H1 (cell line): ENCODE results near the gene ANO9. TPM values are rescaled to one million over a fixed set of nuclear protein-coding genes. Genes with fewer than 3 reads are reported as not detected.

Experiments used
- CTCF ChIA-PET: fragments of 300-600 bp; sonication (Branson Sonifier 250); formaldehyde crosslinking; loops from one replicate; lab custom pipeline; 2021; ENCODE audit not compliant: partially characterized antibody; lab: Charles Lee
- POLR2A ChIA-PET: fragments of 300-600 bp; sonication (Branson Sonifier 250); formaldehyde crosslinking; loops from one replicate; lab custom pipeline; 2021; ENCODE audit warnings: inconsistent platforms; ENCODE audit not compliant: partially characterized antibody; lab: Charles Lee
- DNase-seq, 2 experiments: peaks; one replicate each; pipeline versions ENCODE4 v3.0.0 to v3.0.0-alpha.2; 2010 to 2022; ENCODE audit warnings: low spot score in 2 of 2, low read depth in 1 of 2, mixed read lengths in 1 of 2
- FAIRE-seq: peaks from 2 replicates; lab custom pipeline; 2011; peaks lifted over from hg19 to GRCh38; lab: Jason Lieb, UNC
- H2AFZ ChIP-seq: 2 replicates; pipeline ENCODE4 v1.8.1; 2012; ENCODE audit warnings: low read length, inconsistent platforms
- H2AK5ac ChIP-seq: 2 replicates; pipeline ENCODE4 v1.6.1; 2013; ENCODE audit warnings: low read depth, low read length
- H2BK120ac ChIP-seq: replicated peaks from 2 replicates; pipeline ENCODE3; 2013; ENCODE audit warnings: low read depth, low read length, inconsistent platforms
- H2BK12ac ChIP-seq: 2 replicates; pipeline ENCODE4 v1.6.1; 2013; ENCODE audit warnings: low read depth, low read length
- H2BK15ac ChIP-seq: 2 replicates; pipeline ENCODE4 v1.6.1; 2013; ENCODE audit warnings: low read length
- H2BK20ac ChIP-seq: 2 replicates; pipeline ENCODE4 v1.6.1; 2013; ENCODE audit warnings: low read length
- H2BK5ac ChIP-seq: 2 replicates; pipeline ENCODE4 v1.6.1; 2013; ENCODE audit warnings: low read depth, low read length
- H3K14ac ChIP-seq: 2 replicates; pipeline ENCODE4 v1.6.1; 2013; ENCODE audit warnings: inconsistent platforms; ENCODE audit not compliant: insufficient read length
- H3K18ac ChIP-seq: 2 replicates; pipeline ENCODE4 v1.6.1; 2013; ENCODE audit warnings: low read length; ENCODE audit errors: extremely low read depth
- H3K23ac ChIP-seq: 2 replicates; pipeline ENCODE4 v1.6.1; 2013; ENCODE audit warnings: inconsistent platforms; ENCODE audit not compliant: insufficient read length
- H3K23me2 ChIP-seq: 2 replicates; pipeline ENCODE4 v1.6.1; 2013; ENCODE audit warnings: low read depth, low read length
- H3K27ac ChIP-seq: 2 replicates; pipeline ENCODE4 v1.6.1; 2011; ENCODE audit warnings: low read depth, low read length, inconsistent platforms
- H3K27me3 ChIP-seq, 4 experiments: replicated peaks in 1 of 4; 1 replicate in 1 of 4; 2 replicates in 3 of 4; pipeline versions ENCODE4 v1.6.1 to v1.8.1; 2011 to 2013; ENCODE audit warnings: low read length in 3 of 4, mild to moderate bottlenecking in 3 of 4, inconsistent platforms in 2 of 4, mixed read lengths in 2 of 4, moderate library complexity in 1 of 4; ENCODE audit not compliant: control insufficient read depth in 3 of 4, insufficient read depth in 3 of 4; ENCODE audit errors: extremely low read depth in 1 of 4
- H3K36me3 ChIP-seq, 4 experiments: 2 replicates each; pipeline versions ENCODE4 v1.6.1 to v1.8.1; 2011 to 2013; ENCODE audit warnings: mild to moderate bottlenecking in 4 of 4, low read length in 3 of 4, moderate library complexity in 2 of 4, control low read depth in 1 of 4, inconsistent platforms in 1 of 4; ENCODE audit not compliant: insufficient read depth in 4 of 4, control insufficient read depth in 2 of 4
- H3K4ac ChIP-seq: replicated peaks from 2 replicates; pipeline ENCODE3; 2013; ENCODE audit warnings: low read length, low read depth, mixed read lengths, inconsistent platforms; ENCODE audit not compliant: insufficient read length
- H3K4me1 ChIP-seq, 4 experiments: replicated peaks in 1 of 4; 1 replicate in 1 of 4; 2 replicates in 3 of 4; pipeline versions ENCODE4 v1.6.1 to v1.8.1; 2011 to 2013; ENCODE audit warnings: low read length in 3 of 4, inconsistent platforms in 2 of 4, mixed read lengths in 1 of 4; ENCODE audit not compliant: insufficient read depth in 4 of 4, control insufficient read depth in 3 of 4
- H3K4me2 ChIP-seq, 2 experiments: 2 replicates each; pipeline versions ENCODE4 v1.6.1 to v1.8.1; 2011 to 2013; ENCODE audit warnings: low read depth in 2 of 2, low read length in 2 of 2, control low read depth in 1 of 2, inconsistent platforms in 1 of 2, mild to moderate bottlenecking in 1 of 2; ENCODE audit not compliant: insufficient read depth in 1 of 2
- H3K4me3 ChIP-seq, 4 experiments: fragments of 200-600, 300-600 bp in 1 of 4; sonication (generic), shearing (Covaris generic), sonication (Bioruptor Twin) in 1 of 4; 2 replicates each; pipeline versions ENCODE4 v1.5.1 to v1.8.1; 2011 to 2016; ENCODE audit warnings: low read length in 4 of 4, low read depth in 3 of 4, control low read depth in 2 of 4, inconsistent platforms in 2 of 4, mild to moderate bottlenecking in 2 of 4, mixed read lengths in 1 of 4, moderate library complexity in 1 of 4; ENCODE audit not compliant: insufficient read depth in 2 of 4; ENCODE audit errors: extremely low read depth in 1 of 4
- H3K56ac ChIP-seq: replicated peaks from 2 replicates; pipeline ENCODE3; 2013; ENCODE audit warnings: low read depth, mild to moderate bottlenecking, mixed read lengths, low read length, inconsistent platforms; ENCODE audit not compliant: insufficient read length
- H3K79me1 ChIP-seq: 2 replicates; pipeline ENCODE4 v1.6.1; 2013; ENCODE audit warnings: low read depth, low read length, control low read depth
- H3K79me2 ChIP-seq, 2 experiments: 2 replicates each; pipeline versions ENCODE4 v1.6.1 to v1.8.1; 2012 to 2013; ENCODE audit warnings: low read length in 2 of 2, mild to moderate bottlenecking in 2 of 2, inconsistent platforms in 1 of 2; ENCODE audit not compliant: insufficient read depth in 2 of 2, control insufficient read depth in 1 of 2
- H3K9ac ChIP-seq, 4 experiments: replicated peaks in 1 of 4; 1 replicate in 1 of 4; 2 replicates in 3 of 4; pipeline versions ENCODE4 v1.6.1 to v1.8.1; 2011 to 2013; ENCODE audit warnings: low read depth in 3 of 4, low read length in 3 of 4, control low read depth in 2 of 4, mild to moderate bottlenecking in 2 of 4, moderate library complexity in 2 of 4, inconsistent platforms in 1 of 4; ENCODE audit errors: extremely low read depth in 1 of 4
- H3K9me3 ChIP-seq, 2 experiments: 2 replicates each; pipeline versions ENCODE4 v1.6.1 to v1.8.1; 2012 to 2013; ENCODE audit warnings: mild to moderate bottlenecking in 2 of 2, moderate library complexity in 2 of 2, control low read depth in 1 of 2, inconsistent platforms in 1 of 2, low read depth in 1 of 2, low read length in 1 of 2, mixed read lengths in 1 of 2; ENCODE audit not compliant: insufficient read depth in 2 of 2
- H4K20me1 ChIP-seq, 2 experiments: replicated peaks in 1 of 2; 2 replicates each; pipeline versions ENCODE3 to v1.8.1; 2011 to 2013; ENCODE audit warnings: inconsistent platforms in 2 of 2, low read length in 2 of 2, mild to moderate bottlenecking in 1 of 2; ENCODE audit not compliant: insufficient read depth in 2 of 2, control insufficient read depth in 1 of 2
- H4K5ac ChIP-seq: 2 replicates; pipeline ENCODE4 v1.6.1; 2013; ENCODE audit warnings: low read length, low read depth, mixed read lengths, inconsistent platforms; ENCODE audit not compliant: insufficient read length
- H4K8ac ChIP-seq: 2 replicates; pipeline ENCODE4 v1.8.0; 2013; ENCODE audit warnings: mild to moderate bottlenecking, moderate library complexity, low read length, inconsistent platforms; ENCODE audit not compliant: insufficient read depth; ENCODE audit errors: extremely low read depth
- H4K91ac ChIP-seq: replicated peaks from 2 replicates; pipeline ENCODE3; 2013; ENCODE audit warnings: low read length, mixed read lengths, inconsistent platforms; ENCODE audit not compliant: insufficient read length
- CBX8 ChIP-seq: fragments of 300-800, 300-1000 bp; sonication (generic); IDR thresholded peaks from 2 replicates; pipeline ENCODE4 v1.7.1; 2016; ENCODE audit warnings: low read depth, low read length, borderline replicate concordance
- CHD1 ChIP-seq: IDR thresholded peaks from 2 replicates; pipeline ENCODE4 v1.6.1; 2012; ENCODE audit warnings: low read depth, low read length, improper control_type of control experiment
- JUN ChIP-seq: IDR thresholded peaks from 2 replicates; pipeline ENCODE4 v1.6.1; 2011; ENCODE audit warnings: low read depth, mild to moderate bottlenecking, improper control_type of control experiment, low read length
- PHF8 ChIP-seq: fragments of 200-600 bp; sonication (generic); conservative IDR thresholded peaks from 2 replicates; pipeline ENCODE4 v1.7.1; 2012; ENCODE audit warnings: low read depth, mild to moderate bottlenecking, inconsistent platforms, low read length, moderate library complexity
- POLR2AphosphoS5 ChIP-seq: IDR thresholded peaks from 2 replicates; pipeline ENCODE4 v1.6.1; 2011; ENCODE audit warnings: low read depth, low read length
- RAD21 ChIP-seq, 2 experiments: IDR thresholded peaks in 1 of 2; conservative IDR thresholded peaks in 1 of 2; 2 replicates each; pipeline ENCODE4 v1.6.1; 2011; ENCODE audit warnings: low read depth in 2 of 2, low read length in 2 of 2, improper control_type of control experiment in 1 of 2, inconsistent platforms in 1 of 2, mild to moderate bottlenecking in 1 of 2, moderate library complexity in 1 of 2
- RFX5 ChIP-seq: IDR thresholded peaks from 2 replicates; pipeline ENCODE4 v1.6.1; 2011; ENCODE audit warnings: low read depth, low read length, improper control_type of control experiment, borderline replicate concordance
- SP2 ChIP-seq: IDR thresholded peaks from 2 replicates; pipeline ENCODE4 v1.6.1; 2012; ENCODE audit warnings: mild to moderate bottlenecking, low read length, inconsistent platforms
- WGBS, 2 experiments: shearing (Covaris generic) in 1 of 2; methylation state at CpG; one replicate each; pipeline versions ENCODE4 v1.1.6 to v1.1.7; 2013 to 2015; ENCODE audit warnings: low lambda C conversion rate in 2 of 2, mixed read lengths in 2 of 2, inconsistent platforms in 1 of 2, low coverage in 1 of 2, missing lambda C conversion rate in 1 of 2; ENCODE audit not compliant: insufficient replicate concordance in 2 of 2, insufficient coverage in 1 of 2, insufficient read length in 1 of 2; ENCODE audit errors: extremely low coverage in 1 of 2, missing lambda C conversion rate in 1 of 2; 5-methylcytosine and 5-hydroxymethylcytosine counted together
- polyA plus RNA-seq, 7 experiments: library from polyadenylated mRNA; depleted of rRNA in 3 of 7; stranded (reverse) in 5 of 7; unstranded in 2 of 7; fragments of >200 nt in 5 of 7; fragments of 200-250 nt in 2 of 7; gene quantifications; 1 replicate in 5 of 7; 2 replicates in 1 of 7; 4 replicates in 1 of 7; pipeline versions ENCODE4 v1.2.1 to v1.2.3, GENCODE V29; 2011 to 2013; ENCODE audit warnings: missing spikeins in 2 of 7, mixed read lengths in 2 of 7
- total RNA-seq: library from RNA; stranded (reverse); fragmentation: NEBNext Ultra II Directional; extraction: Animal tissue kit (Norgen Biotek cat#: 25700); gene quantifications from 2 replicates; pipeline ENCODE4 v1.2.1, GENCODE V29; 2021
- TF ChIP-seq, protein P1 (sequence below), 3 experiments: IDR thresholded peaks; 1 replicate in 2 of 3; 2 replicates in 1 of 3; pipeline versions ENCODE4 v1.5.1 to v1.6.1; 2011; ENCODE audit warnings: low read length in 3 of 3, mild to moderate bottlenecking in 3 of 3, inconsistent platforms in 2 of 3, low read depth in 1 of 3, moderate library complexity in 1 of 3; ENCODE audit not compliant: insufficient read depth in 1 of 3; ENCODE audit errors: control extremely low read depth in 1 of 3
- TF ChIP-seq, protein P2 (sequence below): IDR thresholded peaks from 2 replicates; pipeline ENCODE4 v1.6.1; 2011; ENCODE audit warnings: low read length, improper control_type of control experiment

The ANO9 gene
- total and polyA plus RNA-seq, 2 of the 8 experiments (the other 6 are each of a cell fraction or from before 2014, with no cell fraction given), result 20.0 to 20.7 TPM

DNA sequence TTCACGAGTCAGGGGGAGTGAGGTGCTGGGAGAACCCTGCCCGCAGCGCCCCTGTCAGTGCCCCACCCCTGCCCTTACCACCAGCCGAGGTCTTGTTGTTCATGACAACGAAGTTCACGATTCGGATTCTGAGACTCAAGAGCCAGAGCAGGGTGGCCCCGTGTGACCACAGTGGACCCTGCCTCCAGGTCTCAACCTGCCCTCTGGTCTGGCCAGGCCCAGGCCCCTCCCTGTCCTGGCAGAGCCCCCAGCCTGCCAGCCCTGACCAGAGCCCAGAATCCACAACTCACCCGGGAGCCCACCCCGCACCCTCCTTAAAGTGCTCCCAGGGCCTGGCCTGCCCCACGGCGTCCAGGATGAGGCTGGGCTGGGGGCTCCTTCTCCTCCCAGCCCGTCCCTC, 9.9 kb downstream of the ANO9 start:
- no peak overlapping the region for H3K56ac ChIP-seq
- no peak overlapping the region for H2BK12ac ChIP-seq
- no peak overlapping the region for H3K4me2 ChIP-seq
- H4K8ac ChIP-seq, result no peak overlapping the region
- no peak overlapping the region for H2AFZ ChIP-seq
- H3K4me3 ChIP-seq, result no peak overlapping the region
- no peak overlapping the region for H2AK5ac ChIP-seq
- no peak overlapping the region for H2BK20ac ChIP-seq
- no peak overlapping the region for H4K5ac ChIP-seq
- no peak overlapping the region for H3K14ac ChIP-seq
- H3K36me3 ChIP-seq, result no peaks in the 10 kb centered on the region
- DNase-seq (no peak), FAIRE-seq (no peak)
- POLR2A ChIA-PET, result no interaction called here
- H3K4ac ChIP-seq, result no peak overlapping the region
- 93% methylated on average over 13 of the region's 13 CpGs; no CpG with 5 or more reads in 1 of the 2 experiments for WGBS, 2 experiments
- H3K18ac ChIP-seq, result no peak overlapping the region
- no peaks in the 10 kb centered on the region; a peak in 1 of 7 replicates for H3K4me1 ChIP-seq
- CTCF ChIA-PET, result interaction anchor here (0.8 to 1.7 kb wide), 2 partner anchors 16 to 17 kb away, joined by 3 to 5 read pairs; partner anchors contain the start of gene SIGIRR
- no peak overlapping the region for H3K27ac ChIP-seq
- H3K23ac ChIP-seq, result no peak overlapping the region
- no peaks in the 10 kb centered on the region for H3K79me2 ChIP-seq
- no peaks in the 10 kb centered on the region for H3K79me1 ChIP-seq
- H2BK15ac ChIP-seq, result no peak overlapping the region
- no peak overlapping the region for H2BK5ac ChIP-seq
- no peak overlapping the region for H2BK120ac ChIP-seq
- peaks cover under 1% of the 10 kb centered on the region in 2 experiments; a peak in 2 of 4 replicates for H3K9me3 ChIP-seq
- no peak overlapping the region for H4K91ac ChIP-seq
- no peaks in the 10 kb centered on the region for H3K23me2 ChIP-seq
- no peak overlapping the region for H3K9ac ChIP-seq
- H3K27me3 ChIP-seq, result no peaks in the 10 kb centered on the region
- H4K20me1 ChIP-seq, result no peaks in the 10 kb centered on the region
- TF ChIP-seq JUN (no peak), RAD21 (IDR thresholded peaks at IDR 0.05 in 1 of 2, conservative IDR thresholded peaks at IDR 0.05 in 1 of 2; ENCODE audit: low read depth in 2 of 2, low read length in 2 of 2) (no peak), SP2 (no peak), CBX8 (no peak), POLR2AphosphoS5 (no peak), RFX5 (no peak), CHD1 (no peak), PHF8 (no peak)
- TF ChIP-seq, protein P1, sequence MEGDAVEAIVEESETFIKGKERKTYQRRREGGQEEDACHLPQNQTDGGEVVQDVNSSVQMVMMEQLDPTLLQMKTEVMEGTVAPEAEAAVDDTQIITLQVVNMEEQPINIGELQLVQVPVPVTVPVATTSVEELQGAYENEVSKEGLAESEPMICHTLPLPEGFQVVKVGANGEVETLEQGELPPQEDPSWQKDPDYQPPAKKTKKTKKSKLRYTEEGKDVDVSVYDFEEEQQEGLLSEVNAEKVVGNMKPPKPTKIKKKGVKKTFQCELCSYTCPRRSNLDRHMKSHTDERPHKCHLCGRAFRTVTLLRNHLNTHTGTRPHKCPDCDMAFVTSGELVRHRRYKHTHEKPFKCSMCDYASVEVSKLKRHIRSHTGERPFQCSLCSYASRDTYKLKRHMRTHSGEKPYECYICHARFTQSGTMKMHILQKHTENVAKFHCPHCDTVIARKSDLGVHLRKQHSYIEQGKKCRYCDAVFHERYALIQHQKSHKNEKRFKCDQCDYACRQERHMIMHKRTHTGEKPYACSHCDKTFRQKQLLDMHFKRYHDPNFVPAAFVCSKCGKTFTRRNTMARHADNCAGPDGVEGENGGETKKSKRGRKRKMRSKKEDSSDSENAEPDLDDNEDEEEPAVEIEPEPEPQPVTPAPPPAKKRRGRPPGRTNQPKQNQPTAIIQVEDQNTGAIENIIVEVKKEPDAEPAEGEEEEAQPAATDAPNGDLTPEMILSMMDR (IDR thresholded peaks at IDR 0.05; ENCODE audit: control extremely low read depth in 1 of 3, insufficient read depth in 1 of 3, low read depth in 1 of 3, low read length in 3 of 3), result no peak
- TF ChIP-seq, protein P2, sequence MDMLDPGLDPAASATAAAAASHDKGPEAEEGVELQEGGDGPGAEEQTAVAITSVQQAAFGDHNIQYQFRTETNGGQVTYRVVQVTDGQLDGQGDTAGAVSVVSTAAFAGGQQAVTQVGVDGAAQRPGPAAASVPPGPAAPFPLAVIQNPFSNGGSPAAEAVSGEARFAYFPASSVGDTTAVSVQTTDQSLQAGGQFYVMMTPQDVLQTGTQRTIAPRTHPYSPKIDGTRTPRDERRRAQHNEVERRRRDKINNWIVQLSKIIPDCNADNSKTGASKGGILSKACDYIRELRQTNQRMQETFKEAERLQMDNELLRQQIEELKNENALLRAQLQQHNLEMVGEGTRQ, result no peak
